CD14-positive monocyte (primary cell): ENCODE results near the gene UNKL. TPM values are rescaled to one million over a fixed set of nuclear protein-coding genes. Genes with fewer than 3 reads are reported as not detected.

ENCODE experiments used
- DNase-seq, 3 donors: peaks; one replicate each; pipeline ENCODE4 v3.0.0-alpha.2; 2011 to 2022
- H2AFZ ChIP-seq: 2 replicates; pipeline ENCODE4 v1.6.0; 2012; ENCODE audit warnings: mild to moderate bottlenecking, low read depth, low read length, inconsistent platforms; ENCODE audit not compliant: insufficient read depth, poor library complexity, severe bottlenecking
- H3K27ac ChIP-seq, 2 donors: 1 replicate in 1 of 2; 2 replicates in 1 of 2; pipeline ENCODE4 v1.5.1; 2012 to 2013; ENCODE audit warnings: low read length in 2 of 2, control low read depth in 1 of 2, inconsistent platforms in 1 of 2, low read depth in 1 of 2, mild to moderate bottlenecking in 1 of 2
- H3K27me3 ChIP-seq, 2 donors: one replicate each; pipeline versions ENCODE4 v1.6.0 to v1.6.1; 2011 to 2013; ENCODE audit warnings: low read length in 2 of 2; ENCODE audit not compliant: control insufficient read depth in 2 of 2, insufficient read depth in 2 of 2
- H3K36me3 ChIP-seq, 2 donors: replicated peaks in 1 of 2; 1 replicate in 1 of 2; 2 replicates in 1 of 2; pipeline versions ENCODE4 v1.5.1 to v1.6.1; 2012 to 2013; ENCODE audit warnings: low read length in 2 of 2, control low read depth in 1 of 2, inconsistent platforms in 1 of 2, mild to moderate bottlenecking in 1 of 2; ENCODE audit not compliant: insufficient read depth in 2 of 2, control insufficient read depth in 1 of 2
- H3K4me1 ChIP-seq, 2 donors: 1 replicate in 1 of 2; 2 replicates in 1 of 2; pipeline versions ENCODE4 v1.5.1 to v1.6.1; 2012 to 2013; ENCODE audit warnings: low read length in 2 of 2, control low read depth in 1 of 2, inconsistent platforms in 1 of 2, mild to moderate bottlenecking in 1 of 2, moderate library complexity in 1 of 2; ENCODE audit not compliant: insufficient read depth in 2 of 2, control insufficient read depth in 1 of 2
- H3K4me2 ChIP-seq: replicated peaks from 2 replicates; pipeline ENCODE3; 2012; ENCODE audit warnings: low read length, moderate library complexity, mild to moderate bottlenecking; ENCODE audit not compliant: poor library complexity, severe bottlenecking; ENCODE audit errors: extremely low read depth
- H3K4me3 ChIP-seq, 3 experiments: fragments of 200-600 bp in 1 of 3; sonication (generic) in 1 of 3; replicated peaks in 1 of 3; 1 replicate in 2 of 3; 2 replicates in 1 of 3; pipeline ENCODE4 v1.5.1; 2011 to 2013; ENCODE audit warnings: low read length in 3 of 3, mild to moderate bottlenecking in 3 of 3, control low read depth in 2 of 3, low read depth in 2 of 3, inconsistent platforms in 1 of 3, moderate library complexity in 1 of 3
- H3K79me2 ChIP-seq: 2 replicates; pipeline ENCODE4 v1.6.0; 2012; ENCODE audit warnings: mild to moderate bottlenecking, control low read depth, inconsistent platforms, low read length, moderate library complexity; ENCODE audit not compliant: insufficient read depth
- H3K9ac ChIP-seq: 2 replicates; pipeline ENCODE4 v1.6.0; 2017; ENCODE audit warnings: low read length, mild to moderate bottlenecking; ENCODE audit not compliant: insufficient read depth, poor library complexity, severe bottlenecking
- H3K9me3 ChIP-seq, 2 donors: replicated peaks in 1 of 2; 1 replicate in 1 of 2; 2 replicates in 1 of 2; pipeline versions ENCODE4 v1.5.1 to v1.6.1; 2012 to 2013; ENCODE audit warnings: low read length in 2 of 2, control low read depth in 1 of 2; ENCODE audit not compliant: control insufficient read depth in 1 of 2, insufficient read depth in 1 of 2
- H4K20me1 ChIP-seq: 2 replicates; pipeline ENCODE4 v1.6.0; 2012; ENCODE audit warnings: mild to moderate bottlenecking, low read length, control low read depth, moderate library complexity; ENCODE audit not compliant: insufficient read depth
- H3K27ac Mint-ChIP-seq, 7 donors: one replicate each; pipeline ENCODE4 v1.8.0; 2020; ENCODE audit warnings: mild to moderate bottlenecking in 7 of 7, mixed read lengths in 7 of 7, moderate library complexity in 6 of 7, inconsistent platforms in 2 of 7
- H3K27me3 Mint-ChIP-seq, 3 donors: one replicate each; pipeline ENCODE4 v1.8.0; 2021 to 2022; ENCODE audit warnings: low read depth in 3 of 3, mild to moderate bottlenecking in 3 of 3, mixed read lengths in 3 of 3, moderate library complexity in 3 of 3, inconsistent platforms in 1 of 3
- H3K36me3 Mint-ChIP-seq, 2 donors: one replicate each; pipeline ENCODE4 v1.8.0; 2020; ENCODE audit warnings: mixed read lengths in 2 of 2, inconsistent platforms in 1 of 2, mild to moderate bottlenecking in 1 of 2
- H3K4me1 Mint-ChIP-seq: one replicate; pipeline ENCODE4 v1.8.0; 2020; ENCODE audit warnings: mild to moderate bottlenecking, mixed read lengths
- H3K4me3 Mint-ChIP-seq, 2 donors: one replicate each; pipeline ENCODE4 v1.8.0; 2020; ENCODE audit warnings: mild to moderate bottlenecking in 2 of 2, mixed read lengths in 2 of 2, moderate library complexity in 1 of 2
- H3K9me3 Mint-ChIP-seq, 7 donors: one replicate each; pipeline ENCODE4 v1.8.0; 2020 to 2022; ENCODE audit warnings: mixed read lengths in 7 of 7, mild to moderate bottlenecking in 6 of 7, moderate library complexity in 6 of 7, inconsistent platforms in 2 of 7
- whole genome bisulfite sequencing: methylation state at CpG from one replicate; pipeline ENCODE4 v1.1.5; 2013; ENCODE audit warnings: missing lambda C conversion rate; ENCODE audit not compliant: insufficient coverage; 5-methylcytosine and 5-hydroxymethylcytosine counted together
- intact Hi-C, 2 donors: fragments of 100-400 bp; cut with micrococcal nuclease; formaldehyde crosslinking; loops; one replicate each; pipeline versions ENCODE4 v1.15.0 to v1.15.1; 2023
- polyA plus RNA-seq, 3 donors: library from polyadenylated mRNA; depleted of rRNA in 1 of 3; unstranded in 2 of 3; stranded (reverse) in 1 of 3; fragments of 300-500 nt in 2 of 3; fragments of >200 nt in 1 of 3; fragmentation: Illumina TruSeq in 2 of 3; gene quantifications; 1 replicate in 2 of 3; 2 replicates in 1 of 3; pipeline ENCODE4 v1.2.3, GENCODE V29; 2012 to 2021
- TF ChIP-seq, protein P1 (sequence below): fragments of 200-600 bp; IDR thresholded peaks from one replicate; pipeline ENCODE4 v1.8.0; 2022; ENCODE audit warnings: antibody characterized with exemption, mild to moderate bottlenecking

Gene UNKL
- polyA plus RNA-seq, 3 donors: 1.2 to 19.9 (median 2.2) TPM

DNA sequence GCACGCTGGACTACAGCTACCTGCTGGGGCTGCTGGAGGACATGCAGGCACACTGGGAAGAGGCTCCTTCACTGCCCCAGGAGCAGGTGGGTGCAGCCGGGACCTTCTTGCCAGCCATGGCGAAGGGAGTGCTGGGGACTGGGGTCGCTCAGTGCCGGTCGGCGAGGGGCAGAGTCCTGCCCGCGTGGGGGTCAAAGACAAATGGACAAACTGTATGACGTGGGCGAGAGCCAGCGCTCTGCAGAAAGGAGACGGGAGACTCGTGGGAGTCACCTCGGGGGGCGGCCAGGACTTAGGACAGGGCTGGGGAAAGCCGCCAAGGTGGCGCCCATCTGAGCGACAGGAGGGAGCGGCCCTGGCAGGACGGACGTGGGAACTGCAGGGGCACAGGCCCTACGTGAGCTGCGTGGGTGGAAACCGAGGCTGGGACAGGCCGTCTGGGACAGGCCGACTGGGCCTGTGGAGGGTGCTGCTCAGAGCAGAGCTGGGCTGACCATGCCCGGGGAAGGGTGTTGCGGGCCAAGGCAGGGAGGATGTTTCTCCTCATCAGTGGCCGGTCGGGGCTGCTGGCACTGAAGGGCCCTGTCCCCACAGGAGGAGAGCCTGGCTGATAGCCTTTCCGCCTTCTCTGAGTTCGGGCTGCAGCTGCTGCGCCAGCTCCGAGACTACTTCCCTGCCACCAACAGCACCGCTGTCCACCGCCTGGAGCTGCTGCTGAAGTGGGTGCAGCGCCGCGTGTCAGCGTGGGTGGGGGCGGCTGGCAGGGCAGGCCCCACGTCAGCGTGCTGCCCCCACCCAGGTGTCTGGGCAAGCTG lies 70.9 kb downstream of the UNKL start:
- H3K4me1 ChIP-seq: peaks cover 12 to 17% of the 10 kb centered on the region in 2 donors
- Mint-ChIP-seq H3K27me3 (peaks cover 2 to 10% (median 6%) of the 10 kb centered on the region in 3 donors), H3K27ac (no peak overlapping the region), H3K4me1 (peaks cover 12% of the 10 kb centered on the region), H3K36me3 (peaks cover under 1 to 10% of the 10 kb centered on the region in 2 donors), H3K4me3 (peak overlapping the region in 1 of 2 donors; percentile 67), H3K9me3 (peaks cover 0 to 3% (median 0%) of the 10 kb centered on the region in 7 donors)
- intact Hi-C loops: no loop called here
- H3K27ac ChIP-seq: no peak overlapping the region
- no peak overlapping the region for H3K9ac ChIP-seq
- H3K36me3 ChIP-seq: peaks cover 4 to 5% of the 10 kb centered on the region in 2 donors
- peak overlapping the region in 1 of 3 experiments; percentile 49 for H3K4me3 ChIP-seq
- H4K20me1 ChIP-seq: no peaks in the 10 kb centered on the region
- no peak overlapping the region for H2AFZ ChIP-seq
- H3K4me2 ChIP-seq: peak overlapping the region; percentile 61
- TF ChIP-seq, protein P1, sequence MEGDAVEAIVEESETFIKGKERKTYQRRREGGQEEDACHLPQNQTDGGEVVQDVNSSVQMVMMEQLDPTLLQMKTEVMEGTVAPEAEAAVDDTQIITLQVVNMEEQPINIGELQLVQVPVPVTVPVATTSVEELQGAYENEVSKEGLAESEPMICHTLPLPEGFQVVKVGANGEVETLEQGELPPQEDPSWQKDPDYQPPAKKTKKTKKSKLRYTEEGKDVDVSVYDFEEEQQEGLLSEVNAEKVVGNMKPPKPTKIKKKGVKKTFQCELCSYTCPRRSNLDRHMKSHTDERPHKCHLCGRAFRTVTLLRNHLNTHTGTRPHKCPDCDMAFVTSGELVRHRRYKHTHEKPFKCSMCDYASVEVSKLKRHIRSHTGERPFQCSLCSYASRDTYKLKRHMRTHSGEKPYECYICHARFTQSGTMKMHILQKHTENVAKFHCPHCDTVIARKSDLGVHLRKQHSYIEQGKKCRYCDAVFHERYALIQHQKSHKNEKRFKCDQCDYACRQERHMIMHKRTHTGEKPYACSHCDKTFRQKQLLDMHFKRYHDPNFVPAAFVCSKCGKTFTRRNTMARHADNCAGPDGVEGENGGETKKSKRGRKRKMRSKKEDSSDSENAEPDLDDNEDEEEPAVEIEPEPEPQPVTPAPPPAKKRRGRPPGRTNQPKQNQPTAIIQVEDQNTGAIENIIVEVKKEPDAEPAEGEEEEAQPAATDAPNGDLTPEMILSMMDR: no peak
- H3K27me3 ChIP-seq: no peaks in the 10 kb centered on the region
- DNase-seq: no peak
- H3K79me2 ChIP-seq: no peaks in the 10 kb centered on the region
- no peaks in the 10 kb centered on the region for H3K9me3 ChIP-seq
- WGBS: 73% methylated on average over 43 of the region's 44 CpGs

GRCh38 chr16:1342526-1343427 lies 71.7 kb downstream of the UNKL start:
- Mint-ChIP-seq H3K27ac (no peak overlapping the region), H3K4me1 (peaks cover 12% of the 10 kb centered on the region), H3K36me3 (peaks cover 0 to 6% of the 10 kb centered on the region in 2 donors), H3K9me3 (peaks cover 0 to 3% (median 0%) of the 10 kb centered on the region in 7 donors), H3K4me3 (peak overlapping the region; percentile 58 to 80), H3K27me3 (peaks cover 2 to 11% (median 6%) of the 10 kb centered on the region in 3 donors)
- DNase-seq: peak; percentile 99
- Histone ChIP-seq H4K20me1 (no peaks in the 10 kb centered on the region), H3K27me3 (no peaks in the 10 kb centered on the region), H2AFZ (peak overlapping the region; percentile 41), H3K36me3 (no peaks in the 10 kb centered on the region), H3K4me2 (peak overlapping the region; percentile 66), H3K27ac (no peak overlapping the region), H3K4me1 (peaks cover 12 to 17% of the 10 kb centered on the region in 2 donors), H3K79me2 (no peaks in the 10 kb centered on the region), H3K9ac (no peak overlapping the region), H3K4me3 (peak overlapping the region in 1 of 3 experiments; percentile 60), H3K9me3 (no peaks in the 10 kb centered on the region)
- WGBS: 1% methylated on average over 34 of the region's 49 CpGs
- TF ChIP-seq, protein P1: no peak
- intact Hi-C loops: no loop called here
